Activated T-helper 1 cell treated with anti-CD3 and anti-CD28 coated beads, Interleukin-12 subunit alpha, Interleukin-12 subunit beta, Interleukin-2, Interleukin-4 antibody, amounts not matched to agents 30 ng/mL and 10 ng/mL and 1 ng/mL, durations not matched to agents 14 hours and 24 hours and 36 hours (primary cell): ENCODE data around the gene ELMO3. TPM values are rescaled to one million over a fixed set of nuclear protein-coding genes. Genes with fewer than 3 reads are reported as not detected.
A peak's percentile ranks its signal among the peaks of the same experiment; 100 is the strongest.

Source experiments
- DNase-seq: peaks from one replicate; pipeline ENCODE4 v3.0.0; 2021; ENCODE audit warnings: low spot score
- H3K27ac Mint-ChIP-seq: one replicate; pipeline ENCODE4 v1.8.0; 2021; ENCODE audit warnings: mild to moderate bottlenecking, mixed read lengths
- H3K27me3 Mint-ChIP-seq: one replicate; pipeline ENCODE4 v1.8.0; 2022; ENCODE audit warnings: mild to moderate bottlenecking, moderate library complexity, mixed read lengths; ENCODE audit not compliant: insufficient read depth
- H3K36me3 Mint-ChIP-seq: one replicate; pipeline ENCODE4 v1.8.0; 2021; ENCODE audit warnings: low read depth, mixed read lengths
- H3K4me1 Mint-ChIP-seq: one replicate; pipeline ENCODE4 v1.8.0; 2021; ENCODE audit warnings: low read depth, mixed read lengths
- H3K4me3 Mint-ChIP-seq: one replicate; pipeline ENCODE4 v1.8.0; 2021; ENCODE audit warnings: mild to moderate bottlenecking, moderate library complexity, mixed read lengths
- H3K9me3 Mint-ChIP-seq: one replicate; pipeline ENCODE4 v1.8.0; 2021; ENCODE audit warnings: mixed read lengths
- intact Hi-C: fragments of 100-400 bp; cut with micrococcal nuclease; formaldehyde crosslinking; loops from one replicate; pipeline ENCODE4 v1.15.1; 2024
- total RNA-seq: library from RNA; stranded (reverse); gene quantifications from 2 replicates; pipeline ENCODE4 v1.2.3, GENCODE V29; 2022

Gene ELMO3
- total RNA-seq, 1 donor from 2014 or later: 8.5 TPM

DNA sequence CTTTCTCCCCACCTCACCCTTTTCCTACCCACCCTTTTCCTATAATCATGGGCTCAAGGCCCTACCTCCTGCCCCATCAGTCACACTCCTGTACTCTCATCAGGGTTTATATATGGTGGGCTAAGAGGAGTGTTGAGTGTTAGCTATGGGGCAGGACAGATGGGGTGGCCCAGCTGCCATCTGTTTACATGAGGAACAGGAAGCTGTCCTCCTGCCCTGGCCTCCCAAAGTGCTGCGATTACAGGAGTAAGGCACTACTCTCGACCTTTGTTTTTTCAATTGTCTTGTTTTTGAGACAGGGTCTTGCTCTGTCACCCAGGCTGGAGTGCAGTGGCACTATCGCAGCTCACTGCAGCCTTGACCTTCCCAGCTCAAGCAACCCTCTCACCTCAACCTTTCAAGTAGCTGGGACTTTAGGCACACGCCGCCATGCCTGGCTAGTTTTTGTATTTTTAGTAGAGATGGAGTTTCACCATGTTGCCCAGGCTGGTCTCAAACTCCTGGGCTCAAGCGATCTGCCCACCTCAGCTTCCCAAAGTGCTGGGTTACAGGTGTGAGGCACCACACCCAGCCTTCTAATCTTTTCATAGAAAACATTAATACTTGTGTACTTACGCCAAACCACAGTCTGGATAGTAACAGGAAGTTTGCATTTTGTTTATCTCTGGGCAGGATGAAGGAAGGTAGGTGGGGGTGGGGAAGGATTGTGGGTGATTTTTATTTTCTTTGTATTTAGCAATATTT, 40.9 kb upstream of the ELMO3 start:
- Mint-ChIP-seq H3K9me3 (no peaks in the 10 kb centered on the region), H3K27me3 (peaks cover 2% of the 10 kb centered on the region), H3K27ac (peak overlapping the region; percentile 92), H3K36me3 (peaks cover 6% of the 10 kb centered on the region), H3K4me1 (peaks cover 56% of the 10 kb centered on the region), H3K4me3 (peak overlapping the region; percentile 91)
- intact Hi-C loops: loop anchor here (2.0 to 5.0 kb wide), 2 partner anchors 155 to 281 kb away; no protein-coding TSS in a partner anchor
- no peak for DNase-seq

DNA sequence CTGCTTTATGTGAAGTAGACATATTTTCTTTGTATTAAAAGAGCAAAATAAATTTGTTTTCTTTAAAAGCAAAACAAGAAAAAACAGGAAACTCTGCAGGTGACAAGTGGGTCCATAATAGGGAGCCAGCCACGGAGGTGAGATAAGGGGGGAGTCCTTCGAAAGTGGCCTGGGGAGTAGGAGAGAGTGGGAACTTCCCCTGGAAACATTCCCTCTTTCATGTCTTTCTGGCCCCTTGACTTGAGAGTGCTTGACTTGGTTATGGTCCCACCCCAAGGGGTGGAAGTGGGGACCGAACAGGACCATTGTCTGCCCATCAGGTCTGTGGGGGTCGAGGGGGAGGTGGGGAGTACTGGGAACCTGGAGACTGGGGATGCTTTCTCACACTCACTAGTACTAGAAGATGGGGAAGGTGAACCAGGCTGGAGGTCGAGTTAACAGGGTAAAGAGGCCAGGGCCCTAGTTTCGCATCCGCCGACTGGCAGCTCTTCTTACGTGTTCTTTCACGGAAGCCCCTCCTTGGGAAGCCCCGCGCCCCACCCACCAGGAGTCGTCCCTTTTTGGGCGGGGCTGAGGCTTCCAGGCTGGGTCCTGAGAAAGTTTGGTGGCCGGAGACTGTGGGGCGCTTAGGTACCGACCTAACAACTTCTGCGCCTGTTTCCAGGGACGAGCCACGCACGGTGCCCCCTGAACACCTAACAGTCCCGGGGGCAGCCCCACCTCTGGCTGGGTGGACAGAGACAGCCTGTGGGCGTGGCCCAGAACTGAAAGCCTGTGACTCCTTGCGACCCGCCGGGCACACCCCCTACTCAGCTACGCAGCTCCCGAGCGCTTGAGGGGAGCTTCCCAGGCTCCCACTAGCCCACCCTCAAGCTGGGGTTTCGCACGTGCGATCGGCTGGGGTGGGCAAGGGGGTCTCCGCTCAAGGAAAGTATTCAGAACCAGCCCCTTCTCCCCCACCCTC, 40.0 kb upstream of the ELMO3 start:
- Mint-ChIP-seq H3K27ac (peak overlapping the region; percentile 92), H3K4me3 (peak overlapping the region; percentile 91), H3K9me3 (no peaks in the 10 kb centered on the region), H3K27me3 (peaks cover 2% of the 10 kb centered on the region), H3K36me3 (peaks cover 5% of the 10 kb centered on the region), H3K4me1 (peaks cover 48% of the 10 kb centered on the region)
- intact Hi-C loops: loop anchor here (1.0 to 5.0 kb wide), 10 partner anchors 8 to 282 kb away; partner anchors contain the start of genes FHOD1, MATCAP1, NOL3 and PHAF1
- peak; percentile 90 for DNase-seq

DNA sequence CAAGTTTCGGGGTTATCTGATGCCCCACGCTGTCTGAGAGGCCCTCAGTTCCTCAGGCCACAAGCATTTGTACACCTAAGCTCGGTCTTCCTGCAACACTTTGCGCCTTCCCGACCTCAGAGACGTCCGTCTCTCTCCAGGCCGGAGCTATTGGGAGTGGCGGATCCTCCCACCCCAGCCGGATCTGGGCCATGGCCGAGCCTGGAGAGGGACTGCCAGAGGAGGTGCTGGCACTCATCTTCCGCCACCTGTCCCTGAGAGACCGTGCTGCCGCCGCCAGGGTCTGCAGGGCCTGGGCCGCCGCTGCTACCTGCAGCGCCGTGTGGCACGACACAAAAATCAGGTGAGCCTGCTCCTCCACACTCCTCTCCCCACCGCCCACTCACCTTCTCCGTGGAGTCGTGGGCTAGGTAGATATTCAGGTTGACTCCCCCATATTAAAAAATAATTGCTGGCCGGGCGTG, 37.3 kb upstream of the ELMO3 start:
- no peaks in the 10 kb centered on the region for H3K9me3 Mint-ChIP-seq
- H3K4me3 Mint-ChIP-seq: peak overlapping the region; percentile 70
- intact Hi-C loops: loop anchor here (2.0 kb wide), 1 partner anchor 65 kb away; the partner anchor contains the start of gene TMEM208
- no peak for DNase-seq
- H3K27ac Mint-ChIP-seq: peak overlapping the region; percentile 23
- H3K36me3 Mint-ChIP-seq: peaks cover 7% of the 10 kb centered on the region
- H3K4me1 Mint-ChIP-seq: peaks cover 40% of the 10 kb centered on the region
- H3K27me3 Mint-ChIP-seq: peaks cover 15% of the 10 kb centered on the region

DNA sequence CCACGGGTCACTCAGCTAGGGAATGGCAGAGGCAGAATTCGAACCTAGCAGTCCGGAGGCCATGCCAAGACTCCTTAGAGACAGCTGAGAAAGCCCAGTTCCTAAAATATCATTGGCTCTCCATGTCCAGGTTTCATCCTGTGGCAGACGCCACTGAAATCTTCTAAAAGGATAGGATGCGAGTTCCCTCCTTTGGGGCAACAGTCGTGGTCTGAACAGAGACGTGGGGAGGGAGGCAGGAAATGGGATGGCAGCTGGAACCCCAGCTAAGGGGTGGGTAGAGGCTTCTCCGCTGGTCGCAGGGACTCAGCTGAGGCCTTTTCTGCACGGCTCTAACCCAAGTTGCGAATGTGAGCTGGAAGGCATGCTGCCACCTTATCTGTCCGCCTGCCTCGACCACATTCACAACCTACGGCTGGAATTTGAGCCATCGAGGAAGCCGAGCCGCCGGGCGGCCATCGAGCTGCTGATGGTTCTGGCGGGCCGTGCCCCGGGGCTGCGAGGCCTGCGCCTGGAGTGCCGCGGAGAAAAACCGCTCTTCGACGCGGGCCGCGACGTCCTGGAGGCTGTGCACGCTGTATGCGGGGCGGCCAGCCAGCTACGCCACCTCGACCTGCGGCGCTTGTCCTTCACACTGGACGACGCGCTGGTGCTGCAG, 36.3 kb upstream of the ELMO3 start:
- intact Hi-C loops: no loop called here
- H3K4me3 Mint-ChIP-seq: peak overlapping the region; percentile 74
- peak overlapping the region; percentile 80 for H3K27ac Mint-ChIP-seq
- H3K27me3 Mint-ChIP-seq: peaks cover 16% of the 10 kb centered on the region
- no peaks in the 10 kb centered on the region for H3K9me3 Mint-ChIP-seq
- peaks cover 5% of the 10 kb centered on the region for H3K36me3 Mint-ChIP-seq
- H3K4me1 Mint-ChIP-seq: peaks cover 36% of the 10 kb centered on the region
- no peak for DNase-seq

DNA sequence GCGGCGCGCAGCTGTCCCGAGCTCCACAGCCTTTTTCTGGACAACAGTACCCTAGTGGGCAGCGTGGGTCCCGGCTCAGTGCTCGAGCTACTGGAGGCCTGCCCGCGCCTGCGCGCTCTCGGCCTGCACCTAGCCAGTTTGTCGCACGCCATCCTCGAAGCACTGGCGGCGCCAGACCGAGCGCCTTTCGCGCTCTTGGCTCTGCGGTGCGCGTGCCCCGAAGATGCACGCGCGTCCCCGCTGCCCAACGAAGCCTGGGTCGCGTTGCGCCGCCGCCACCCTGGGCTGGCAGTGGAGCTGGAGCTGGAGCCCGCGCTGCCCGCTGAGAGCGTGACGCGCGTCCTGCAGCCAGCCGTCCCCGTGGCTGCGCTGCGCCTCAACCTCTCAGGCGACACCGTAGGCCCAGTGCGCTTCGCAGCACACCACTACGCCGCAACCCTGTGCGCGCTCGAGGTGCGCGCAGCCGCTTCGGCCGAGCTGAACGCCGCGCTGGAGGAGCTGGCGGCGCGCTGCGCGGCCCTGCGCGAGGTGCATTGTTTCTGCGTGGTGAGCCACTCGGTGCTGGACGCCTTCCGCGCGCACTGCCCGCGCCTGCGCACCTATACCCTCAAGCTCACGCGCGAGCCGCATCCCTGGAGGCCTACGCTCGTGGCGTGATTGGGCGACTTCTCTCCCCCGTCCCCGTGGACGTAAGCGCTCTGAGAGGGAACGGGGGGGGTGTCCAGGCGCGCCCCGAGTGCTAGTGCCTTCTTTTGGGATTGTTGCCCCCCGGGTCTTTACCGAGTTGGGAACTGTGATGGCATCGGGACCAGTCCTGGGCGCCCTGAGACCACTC, 35.5 kb upstream of the ELMO3 start:
- Mint-ChIP-seq H3K4me3 (peak overlapping the region; percentile 66), H3K27ac (peak overlapping the region; percentile 52), H3K4me1 (peaks cover 33% of the 10 kb centered on the region), H3K36me3 (peaks cover 7% of the 10 kb centered on the region), H3K9me3 (no peaks in the 10 kb centered on the region), H3K27me3 (peaks cover 16% of the 10 kb centered on the region)
- intact Hi-C loops: no loop called here
- DNase-seq: peak; percentile 70

DNA sequence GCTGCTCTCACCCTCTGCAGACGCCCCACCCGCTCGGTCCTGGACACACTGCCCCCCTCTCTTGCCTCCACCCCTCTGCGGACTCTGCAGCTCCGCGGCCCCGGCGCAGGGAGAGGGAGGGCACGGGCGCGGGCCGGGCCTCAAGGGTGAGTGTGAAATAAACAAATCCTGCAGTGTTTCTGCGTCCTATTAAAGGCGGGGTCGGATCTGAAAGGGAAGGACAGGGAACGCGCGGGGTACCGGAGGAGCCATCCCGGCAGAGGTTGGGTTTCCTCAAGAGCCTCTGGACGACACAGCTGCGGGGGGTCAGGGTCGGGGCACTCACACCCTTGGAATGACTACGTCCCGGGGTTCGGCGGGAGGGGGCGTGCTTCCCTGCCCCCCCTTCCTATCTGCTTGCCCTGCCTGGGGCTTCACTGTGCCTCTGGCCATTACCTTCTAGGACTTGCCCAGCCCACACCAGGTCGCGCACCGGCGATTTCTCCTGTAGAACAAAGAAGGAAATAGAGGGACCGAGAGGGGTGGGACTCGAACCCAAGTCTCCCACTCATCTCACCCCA, 34.9 kb upstream of the ELMO3 start:
- H3K9me3 Mint-ChIP-seq: no peaks in the 10 kb centered on the region
- H3K4me3 Mint-ChIP-seq: peak overlapping the region; percentile 66
- H3K27me3 Mint-ChIP-seq: peaks cover 16% of the 10 kb centered on the region
- H3K27ac Mint-ChIP-seq: peak overlapping the region; percentile 52
- DNase-seq: no peak
- H3K4me1 Mint-ChIP-seq: peaks cover 34% of the 10 kb centered on the region
- intact Hi-C loops: no loop called here
- peaks cover 8% of the 10 kb centered on the region for H3K36me3 Mint-ChIP-seq

DNA sequence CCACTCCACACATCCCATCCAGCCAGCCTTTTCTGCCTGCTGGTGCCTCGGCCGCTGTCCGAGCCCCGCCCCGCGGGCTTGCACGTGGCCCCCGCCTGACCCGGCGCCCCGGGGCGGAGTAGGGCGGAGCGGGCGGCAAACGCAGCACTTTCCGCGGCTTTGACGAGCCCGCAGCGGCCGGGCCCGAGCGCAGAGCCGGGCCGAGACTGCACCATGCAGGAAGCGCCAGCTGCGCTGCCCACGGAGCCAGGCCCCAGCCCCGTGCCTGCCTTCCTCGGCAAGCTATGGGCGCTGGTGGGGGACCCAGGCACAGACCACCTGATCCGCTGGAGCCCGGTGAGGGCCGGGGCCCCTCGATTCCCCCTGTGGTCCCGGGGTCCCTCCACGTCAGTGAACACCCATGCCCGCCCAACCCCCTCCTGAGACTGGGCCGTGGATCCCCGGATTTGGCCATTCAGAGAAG, 34.3 kb upstream of the ELMO3 start, which contains the start of gene HSF4:
TSS of gene HSF4 (plus strand) at position 147 of the 463 bp plus-strand sequence. CDS start at position 214, 67 bp downstream.
- H3K9me3 Mint-ChIP-seq: no peaks in the 10 kb centered on the region
- peak within 1 kb of the TSS; percentile 52 for H3K27ac Mint-ChIP-seq
- H3K4me1 Mint-ChIP-seq: peaks cover 36% of the 10 kb centered on the region
- H3K27me3 Mint-ChIP-seq: peaks cover 16% of the 10 kb centered on the region
- H3K36me3 Mint-ChIP-seq: peaks cover 8% of the 10 kb centered on the region
- no peak for DNase-seq
- peak within 1 kb of the TSS; percentile 66 for H3K4me3 Mint-ChIP-seq
- intact Hi-C loops: no loop called here

DNA sequence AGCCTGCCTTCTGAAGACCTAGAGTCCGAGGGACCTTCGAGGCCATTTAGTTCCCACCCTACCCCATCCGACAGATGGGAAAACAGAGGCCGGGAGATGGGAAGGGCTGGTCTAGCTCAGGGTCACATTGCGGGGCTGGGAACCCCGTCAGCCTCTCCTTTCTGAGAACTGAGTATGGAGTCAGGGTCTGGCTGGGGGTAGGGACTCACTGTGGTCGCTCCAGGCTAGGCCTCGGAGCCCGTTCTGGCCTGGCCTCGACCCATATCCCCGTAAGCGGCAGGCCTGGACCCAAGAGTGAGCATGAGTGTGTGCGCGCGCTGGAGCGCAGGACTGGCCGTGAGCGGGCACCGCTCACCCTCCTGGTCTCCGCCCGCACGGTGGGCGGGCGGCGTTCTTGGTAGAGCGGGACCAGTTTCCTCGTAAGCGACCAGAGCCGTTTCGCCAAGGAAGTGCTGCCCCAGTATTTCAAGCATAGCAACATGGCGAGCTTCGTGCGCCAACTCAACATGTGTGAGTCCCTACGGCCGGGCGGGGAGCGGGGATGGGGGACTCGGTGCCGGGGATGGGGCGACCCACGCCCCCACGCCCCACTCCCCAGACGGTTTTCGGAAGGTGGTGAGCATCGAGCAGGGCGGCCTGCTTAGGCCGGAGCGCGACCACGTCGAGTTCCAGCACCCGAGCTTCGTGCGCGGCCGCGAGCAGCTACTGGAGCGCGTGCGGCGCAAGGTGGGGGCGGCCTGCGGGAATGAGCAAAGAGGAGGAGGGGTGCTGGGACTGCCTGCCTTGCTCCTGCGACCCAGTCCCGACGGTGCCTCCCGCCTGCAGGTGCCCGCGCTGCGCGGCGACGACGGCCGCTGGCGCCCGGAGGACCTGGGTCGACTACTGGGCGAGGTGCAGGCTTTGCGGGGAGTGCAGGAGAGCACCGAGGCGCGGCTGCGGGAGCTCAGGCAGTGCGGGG, 33.5 kb upstream of the ELMO3 start:
- DNase-seq: no peak
- Mint-ChIP-seq H3K9me3 (no peaks in the 10 kb centered on the region), H3K4me1 (peaks cover 40% of the 10 kb centered on the region), H3K27ac (peak overlapping the region; percentile 47), H3K27me3 (peaks cover 16% of the 10 kb centered on the region), H3K36me3 (peaks cover 8% of the 10 kb centered on the region), H3K4me3 (peak overlapping the region; percentile 65)
- intact Hi-C loops: no loop called here

DNA sequence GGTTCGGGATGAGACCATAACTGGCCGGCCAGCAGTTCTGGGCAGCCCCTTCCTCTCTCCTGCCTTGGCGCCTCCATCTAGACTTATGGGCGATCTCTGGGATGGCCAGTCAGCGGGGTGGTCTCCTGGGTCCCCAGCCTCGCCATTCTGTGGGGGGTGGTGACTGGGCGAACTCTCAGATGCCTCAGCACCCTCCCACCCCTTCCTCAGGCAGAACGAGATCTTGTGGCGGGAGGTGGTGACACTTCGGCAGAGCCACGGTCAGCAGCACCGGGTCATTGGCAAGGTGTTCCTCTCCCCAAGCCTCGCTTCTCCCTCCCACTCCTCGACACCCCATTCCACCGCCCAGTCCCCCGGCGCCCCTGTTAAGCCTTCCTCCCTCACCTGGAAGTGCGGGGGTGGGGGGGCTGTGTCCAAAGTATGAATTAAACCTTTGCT, 32.8 kb upstream of the ELMO3 start:
- intact Hi-C loops: no loop called here
- DNase-seq: no peak
- H3K27ac Mint-ChIP-seq: no peak overlapping the region
- peak overlapping the region; percentile 60 for H3K4me3 Mint-ChIP-seq
- peaks cover 14% of the 10 kb centered on the region for H3K27me3 Mint-ChIP-seq
- no peaks in the 10 kb centered on the region for H3K9me3 Mint-ChIP-seq
- peaks cover 5% of the 10 kb centered on the region for H3K36me3 Mint-ChIP-seq
- peaks cover 38% of the 10 kb centered on the region for H3K4me1 Mint-ChIP-seq

DNA sequence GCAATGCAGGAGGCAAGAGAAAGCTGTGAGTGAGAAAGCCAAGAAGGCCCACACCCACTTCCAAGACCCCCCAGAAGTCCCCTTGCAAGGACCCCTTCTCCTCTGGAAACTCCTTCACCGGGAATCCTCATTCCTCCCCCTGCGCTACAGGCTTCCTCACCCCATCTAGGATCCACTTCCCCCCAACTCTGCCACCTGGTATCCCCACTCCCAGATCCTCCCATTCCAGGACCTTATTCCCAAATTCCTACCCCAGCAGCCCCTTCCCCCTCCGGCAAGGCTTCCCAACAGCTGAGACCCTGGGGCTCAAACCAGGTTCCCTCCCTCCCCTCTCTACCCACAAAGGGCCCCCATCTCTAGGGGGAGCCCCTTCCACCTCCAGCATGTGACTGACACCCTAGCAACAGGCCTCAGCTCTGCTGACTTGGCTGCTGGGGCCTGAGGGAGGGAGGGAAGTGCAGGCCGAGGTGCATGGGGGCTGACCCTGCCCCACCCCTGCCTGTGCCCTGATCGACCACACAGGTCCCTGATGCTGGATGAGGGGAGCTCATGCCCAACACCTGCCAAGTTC, 32.2 kb upstream of the ELMO3 start:
- peak overlapping the region; percentile 48 for H3K27ac Mint-ChIP-seq
- no peaks in the 10 kb centered on the region for H3K9me3 Mint-ChIP-seq
- peaks cover 7% of the 10 kb centered on the region for H3K36me3 Mint-ChIP-seq
- peaks cover 14% of the 10 kb centered on the region for H3K27me3 Mint-ChIP-seq
- intact Hi-C loops: no loop called here
- peak overlapping the region; percentile 60 for H3K4me3 Mint-ChIP-seq
- no peak for DNase-seq
- H3K4me1 Mint-ChIP-seq: peaks cover 43% of the 10 kb centered on the region
